Right lobe of liver (tissue), 6 donors: Measurements from ENCODE around the gene ZNF429. TPM values are rescaled to one million over a fixed set of nuclear protein-coding genes. Genes with fewer than 3 reads are reported as not detected.
"Not testable (repeated sequence)": the region's sequence is repeated elsewhere in the genome, so short reads cannot be mapped to it uniquely, and the experiment has no call there.

Source experiments
- ATAC-seq, 4 donors: fragments of 200-7000 bp; cut with Tn5 transposase; one replicate each; pipeline ENCODE4 v1.9.1; 2020; ENCODE audit warnings: mild to moderate bottlenecking in 4 of 4, moderate library complexity in 4 of 4
- DNase-seq, 3 donors: peaks; one replicate each; pipeline ENCODE4 v3.0.0-alpha.2; 2020
- H3K27ac ChIP-seq, 3 donors: fragments of 200-600 bp; one replicate each; pipeline ENCODE4 v1.8.0; 2022
- H3K27me3 ChIP-seq, 2 donors: fragments of 200-600 bp; one replicate each; pipeline ENCODE4 v1.8.0; 2022
- H3K36me3 ChIP-seq, 4 donors: fragments of 200-600 bp; sonication (generic) in 1 of 4; one replicate each; pipeline versions ENCODE4 v1.5.1 to v1.8.0; 2017 to 2022; ENCODE audit warnings: control low read depth in 1 of 4
- H3K4me1 ChIP-seq, 4 donors: fragments of 200-600 bp; sonication (generic) in 1 of 4; one replicate each; pipeline versions ENCODE4 v1.5.1 to v1.8.0; 2017 to 2022; ENCODE audit warnings: control low read depth in 1 of 4
- H3K4me3 ChIP-seq, 3 donors: fragments of 200-600 bp; one replicate each; pipeline ENCODE4 v1.8.0; 2022
- H3K9me3 ChIP-seq, 4 donors: fragments of 200-600 bp; sonication (generic) in 1 of 4; one replicate each; pipeline versions ENCODE4 v1.5.1 to v1.8.0; 2017 to 2022; ENCODE audit warnings: control low read depth in 1 of 4
- POLR2A ChIP-seq: fragments of 450-650 bp; IDR thresholded peaks from one replicate; pipeline ENCODE4 v1.6.1; 2017; ENCODE audit warnings: antibody characterized with exemption, mild to moderate bottlenecking
- WGBS: methylation state at CpG from one replicate; pipeline ENCODE4 v1.1.6; 2018; ENCODE audit warnings: low coverage, low lambda C conversion rate; ENCODE audit not compliant: insufficient coverage; ENCODE audit errors: missing lambda C conversion rate; 5-methylcytosine and 5-hydroxymethylcytosine counted together
- intact Hi-C, 2 donors: fragments of 100-400 bp; cut with DNase I; formaldehyde crosslinking; loops; one replicate each; pipeline versions ENCODE4 v1.11.2 to v1.14.1; 2022
- total RNA-seq, 6 experiments: library from RNA; depleted of rRNA in 2 of 6; stranded (reverse); fragments of >200 nt in 2 of 6; fragmentation: NEBNext Ultra II Directional in 3 of 6; extraction: Animal tissue kit (Norgen Biotek cat#: 25700) in 3 of 6; gene quantifications; one replicate each; pipeline versions ENCODE4 v1.1.0 to v1.2.4, GENCODE V29; 2016 to 2023
- TF ChIP-seq, protein P1 (sequence below), 4 donors: fragments of 200-600 bp in 3 of 4; fragments of 450-650 bp in 1 of 4; IDR thresholded peaks; one replicate each; pipeline versions ENCODE4 v1.5.1 to v1.8.0; 2016 to 2022; ENCODE audit warnings: antibody characterized with exemption in 4 of 4, mild to moderate bottlenecking in 2 of 4
- donor health status: DM: no; HTN: yes; CAD: no.
- donor health status: DM: no; HTN: no; CAD: no.
- donor health status: DM: no; HTN: no; CAD: no.
- donor health status: DM: no; HTN: yes; CAD: no.
- donor health status: DM: no; HTN: yes; CAD: no.

ZNF429 gene
- total RNA-seq, 6 experiments from 2014 or later: 4.8 to 9.6 (median 7.6) TPM

DNA sequence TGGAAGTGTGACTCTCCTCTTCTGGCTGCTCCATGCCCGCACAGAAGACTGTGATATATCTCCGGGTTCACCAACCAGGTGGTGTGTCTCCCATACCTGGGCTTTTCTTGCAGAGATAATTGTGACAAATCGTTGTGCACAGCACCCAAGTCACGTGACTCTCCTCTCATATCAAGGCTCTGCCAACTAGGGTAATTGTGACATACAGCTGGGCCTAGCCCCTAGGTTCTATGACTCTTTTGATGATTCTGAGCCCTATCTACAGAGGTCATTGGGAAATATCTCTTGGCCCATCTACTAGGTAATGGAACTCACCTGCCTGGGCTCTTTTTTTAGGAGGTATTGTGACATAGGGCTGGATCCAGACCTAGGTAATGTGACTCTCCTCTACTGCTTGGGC lies 89.8 kb downstream of the ZNF429 start:
- 53% methylated on average over 4 of the region's 4 CpGs for WGBS
- no peak for TF ChIP-seq POLR2A
- TF ChIP-seq, protein P1, sequence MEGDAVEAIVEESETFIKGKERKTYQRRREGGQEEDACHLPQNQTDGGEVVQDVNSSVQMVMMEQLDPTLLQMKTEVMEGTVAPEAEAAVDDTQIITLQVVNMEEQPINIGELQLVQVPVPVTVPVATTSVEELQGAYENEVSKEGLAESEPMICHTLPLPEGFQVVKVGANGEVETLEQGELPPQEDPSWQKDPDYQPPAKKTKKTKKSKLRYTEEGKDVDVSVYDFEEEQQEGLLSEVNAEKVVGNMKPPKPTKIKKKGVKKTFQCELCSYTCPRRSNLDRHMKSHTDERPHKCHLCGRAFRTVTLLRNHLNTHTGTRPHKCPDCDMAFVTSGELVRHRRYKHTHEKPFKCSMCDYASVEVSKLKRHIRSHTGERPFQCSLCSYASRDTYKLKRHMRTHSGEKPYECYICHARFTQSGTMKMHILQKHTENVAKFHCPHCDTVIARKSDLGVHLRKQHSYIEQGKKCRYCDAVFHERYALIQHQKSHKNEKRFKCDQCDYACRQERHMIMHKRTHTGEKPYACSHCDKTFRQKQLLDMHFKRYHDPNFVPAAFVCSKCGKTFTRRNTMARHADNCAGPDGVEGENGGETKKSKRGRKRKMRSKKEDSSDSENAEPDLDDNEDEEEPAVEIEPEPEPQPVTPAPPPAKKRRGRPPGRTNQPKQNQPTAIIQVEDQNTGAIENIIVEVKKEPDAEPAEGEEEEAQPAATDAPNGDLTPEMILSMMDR (IDR thresholded peaks at IDR 0.05): no peak
- Histone ChIP-seq H3K4me3 (no peak overlapping the region), H3K4me1 (no peaks in the 10 kb centered on the region), H3K27me3 (no peaks in the 10 kb centered on the region), H3K9me3 (no peaks in the 10 kb centered on the region), H3K27ac (no peak overlapping the region), H3K36me3 (no peaks in the 10 kb centered on the region)
- intact Hi-C loops: no loop called here
- DNase-seq: no peak
- no peak for ATAC-seq

DNA sequence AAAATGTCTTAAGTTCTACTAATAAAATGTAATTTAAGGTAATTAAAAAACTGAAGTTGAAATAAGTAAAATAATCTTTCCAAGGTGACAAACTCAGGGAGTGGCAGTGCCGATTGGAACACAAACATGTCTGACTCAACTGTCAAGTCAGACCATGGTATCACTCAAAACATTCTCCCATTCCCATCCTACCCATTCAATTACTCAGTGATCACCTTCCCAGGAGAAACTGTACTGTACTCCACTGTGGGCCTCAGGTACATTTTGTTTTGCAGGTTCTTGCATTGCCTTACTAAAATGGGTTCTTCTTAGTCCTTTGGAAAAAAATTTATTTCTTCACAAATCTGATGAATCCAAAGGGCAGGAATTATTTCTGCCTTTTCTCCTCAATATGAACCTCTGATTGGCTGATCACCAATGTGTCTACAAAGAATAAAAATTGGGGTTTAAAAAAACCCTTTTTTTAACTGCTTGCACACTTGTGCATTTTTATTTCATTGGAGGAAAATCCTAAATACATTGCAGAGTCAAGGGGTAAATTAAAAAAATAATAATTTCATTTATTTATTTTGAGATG lies 96.8 kb downstream of the ZNF429 start:
- 69% methylated on average over 1 of the region's 1 CpG for WGBS
- Histone ChIP-seq H3K4me1 (peaks cover 0 to 7% (median 0%) of the 10 kb centered on the region in 4 donors), H3K9me3 (no peaks in the 10 kb centered on the region), H3K36me3 (no peaks in the 10 kb centered on the region), H3K27ac (no peak overlapping the region), H3K27me3 (no peaks in the 10 kb centered on the region), H3K4me3 (no peak overlapping the region)
- ATAC-seq (no peak), DNase-seq (no peak)
- intact Hi-C loops: no loop called here
- TF ChIP-seq POLR2A: no peak
- TF ChIP-seq, protein P1 (IDR thresholded peaks at IDR 0.05): no peak

DNA sequence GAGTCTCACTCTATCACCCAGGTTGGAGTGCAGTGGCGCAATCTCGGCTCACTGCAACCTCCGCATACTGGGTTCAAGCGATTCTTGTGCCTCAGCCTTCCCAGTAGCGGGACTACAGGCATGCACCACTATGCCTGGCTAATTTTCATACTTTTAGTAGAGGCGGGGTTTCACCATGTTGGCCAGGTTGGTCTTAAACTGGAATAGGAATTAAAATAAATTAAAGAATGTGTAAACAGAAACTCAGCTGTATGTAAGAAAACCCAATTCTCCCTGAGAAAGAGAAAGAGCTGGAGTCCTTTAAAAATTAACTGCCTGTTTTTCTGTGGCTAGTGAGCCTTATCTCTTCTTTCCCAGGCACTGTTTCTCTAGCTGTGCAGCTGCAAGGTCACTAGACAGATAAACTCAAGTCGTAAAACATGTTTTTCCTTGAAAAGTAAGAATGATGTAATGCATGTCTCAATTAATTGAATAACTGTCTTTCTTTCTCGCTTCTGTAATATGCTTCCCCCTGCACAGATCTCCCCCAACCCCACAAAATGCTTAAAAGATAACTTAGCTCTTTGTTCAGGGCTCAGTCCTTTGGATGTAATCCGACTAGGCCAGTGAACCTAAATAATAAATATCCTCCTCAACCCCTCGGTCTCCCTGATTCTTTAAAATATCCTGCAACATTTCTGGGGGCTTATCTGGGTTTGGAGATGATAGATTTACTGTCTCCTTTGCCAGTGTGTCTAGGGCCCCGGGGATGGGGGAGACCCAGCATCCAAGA lies 97.4 kb downstream of the ZNF429 start:
- H3K36me3 ChIP-seq, H3K4me1 ChIP-seq, H3K4me3 ChIP-seq, intact Hi-C loops, H3K9me3 ChIP-seq, DNase-seq, H3K27me3 ChIP-seq, ATAC-seq: not testable (repeated sequence)
- WGBS: 47% methylated on average over 11 of the region's 11 CpGs
- peak overlapping the region in 2 of 3 donors; percentile 12 to 21 for H3K27ac ChIP-seq

DNA sequence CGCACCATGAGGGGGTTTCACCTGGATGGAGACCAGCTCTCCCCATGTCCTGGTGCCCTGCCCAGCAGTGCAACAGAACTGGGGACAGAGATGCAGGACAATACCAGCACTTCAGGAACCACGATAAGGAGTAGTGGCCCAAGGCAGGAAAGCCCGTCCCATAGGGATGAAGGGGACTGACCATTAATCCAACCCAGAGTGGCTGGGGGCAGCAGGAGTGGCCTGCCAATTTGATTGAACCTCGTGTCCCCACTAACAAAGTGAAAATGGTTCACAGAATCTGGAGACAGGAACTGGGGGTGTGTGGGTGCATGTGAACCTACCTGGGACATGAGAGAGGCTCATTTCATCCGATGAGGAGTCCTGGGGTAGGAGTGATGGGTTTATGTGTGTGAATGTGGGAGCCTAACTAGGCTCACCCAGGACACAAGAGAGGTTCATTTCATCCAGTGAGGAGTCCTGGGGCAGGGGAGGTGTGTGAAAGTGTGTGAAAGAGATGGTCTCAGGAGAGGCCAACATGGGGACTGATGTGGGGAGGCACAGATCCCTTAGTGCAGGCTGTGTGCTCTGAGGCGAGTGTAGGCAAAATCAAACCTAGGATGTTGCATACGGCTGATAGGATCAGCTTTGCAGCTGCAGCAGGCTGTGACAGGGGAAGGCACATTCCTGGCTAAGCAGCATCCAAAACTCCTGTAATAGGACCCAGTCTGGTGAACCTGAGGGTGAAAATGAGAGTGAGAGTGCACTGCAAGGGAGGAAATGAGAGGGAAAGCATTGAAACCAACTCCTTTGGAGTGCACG lies 98.2 kb downstream of the ZNF429 start:
- no peak for TF ChIP-seq POLR2A
- TF ChIP-seq, protein P1 (IDR thresholded peaks at IDR 0.05): no peak
- H3K4me1 ChIP-seq: peaks cover 0 to 7% (median 0%) of the 10 kb centered on the region in 4 donors
- intact Hi-C loops: no loop called here
- ATAC-seq (no peak), DNase-seq (no peak)
- H3K4me3 ChIP-seq: no peak overlapping the region
- WGBS: 67% methylated on average over 8 of the region's 8 CpGs
- no peaks in the 10 kb centered on the region for H3K36me3 ChIP-seq
- peak overlapping the region in 2 of 3 donors; percentile 21 to 61 for H3K27ac ChIP-seq
- H3K27me3 ChIP-seq: no peaks in the 10 kb centered on the region
- no peaks in the 10 kb centered on the region for H3K9me3 ChIP-seq
